AG04450 (cell line): Measurements from ENCODE around the gene CEP72. TPM values are rescaled to one million over a fixed set of nuclear protein-coding genes. Genes with fewer than 3 reads are reported as not detected.
"Not testable (repeated sequence)": the region's sequence is repeated elsewhere in the genome, so short reads cannot be mapped to it uniquely, and the experiment has no call there.

Source experiments
- CTCF ChIA-PET: fragments of 300-600, 350-600 bp; formaldehyde crosslinking; extraction: SDS; loops from one replicate; lab custom pipeline; 2022; ENCODE audit warnings: antibody characterized with exemption, inconsistent platforms; lab: Charles Lee
- POLR2A ChIA-PET: fragments of 350-600 bp; formaldehyde crosslinking; extraction: SDS; loops from one replicate; lab custom pipeline; 2021; ENCODE audit warnings: antibody characterized with exemption, inconsistent platforms; lab: Yijun Ruan, JAX
- DNase-seq: peaks from one replicate; pipeline ENCODE4 v3.0.0-alpha.2; 2011; ENCODE audit warnings: low read depth, low spot score
- H3K27ac ChIP-seq: one replicate; pipeline ENCODE4 v1.5.1; 2012; ENCODE audit warnings: low read depth, low read length, control low read depth
- H3K27me3 ChIP-seq: one replicate; pipeline ENCODE4 v1.6.0; 2012; ENCODE audit warnings: low read length; ENCODE audit not compliant: control insufficient read depth, insufficient read depth
- H3K4me3 ChIP-seq: 2 replicates; pipeline ENCODE4 v1.5.1; 2011; ENCODE audit warnings: mild to moderate bottlenecking, low read depth, low read length, control low read depth
- H3K9me3 ChIP-seq: 2 replicates; pipeline ENCODE4 v1.5.1; 2012; ENCODE audit warnings: low read length; ENCODE audit not compliant: control insufficient read depth, insufficient read depth
- CTCF ChIP-seq: IDR thresholded peaks from 2 replicates; pipeline ENCODE4 v1.5.1; 2011; ENCODE audit warnings: low read depth, low read length, control low read depth, inconsistent platforms
- polyA plus RNA-seq: library from polyadenylated mRNA; depleted of rRNA; stranded (reverse); fragments of >200 nt; gene quantifications from 2 replicates; pipeline ENCODE4 v1.2.3, GENCODE V29; 2011

CEP72 gene
- polyA plus RNA-seq, 1 experiment = 0.66 TPM

GRCh38 chr5:685262-686171 is 73.4 kb downstream of the CEP72 start:
- Histone ChIP-seq H3K9me3 (no peaks in the 10 kb centered on the region; the same call in 1 of the 2 replicates), H3K27me3 (no peaks in the 10 kb centered on the region), H3K27ac (no peak overlapping the region), H3K4me3 (no peak overlapping the region)
- ChIA-PET POLR2A (no interaction called here), CTCF (no interaction called here)
- DNase-seq = no peak
- TF ChIP-seq CTCF = no peak

GRCh38 chr5:686172-686523 is 74.0 kb downstream of the CEP72 start:
- H3K4me3 ChIP-seq, H3K9me3 ChIP-seq, POLR2A ChIA-PET, H3K27me3 ChIP-seq, DNase-seq, CTCF ChIA-PET, H3K27ac ChIP-seq: not testable (repeated sequence)

- H3K4me3 ChIP-seq, DNase-seq, H3K9me3 ChIP-seq, H3K27me3 ChIP-seq, H3K27ac ChIP-seq, CTCF ChIA-PET, POLR2A ChIA-PET: not testable (repeated sequence)
Observed at GRCh38 chr5:686936-687335, 74.8 kb downstream of the CEP72 start.

- POLR2A ChIA-PET, H3K4me3 ChIP-seq, DNase-seq, H3K27ac ChIP-seq, CTCF ChIA-PET, H3K9me3 ChIP-seq, H3K27me3 ChIP-seq: not testable (repeated sequence)
Observed at GRCh38 chr5:688348-689010, 76.3 kb downstream of the CEP72 start.

- H3K9me3 ChIP-seq, DNase-seq, H3K27ac ChIP-seq, H3K4me3 ChIP-seq, CTCF ChIA-PET, H3K27me3 ChIP-seq, POLR2A ChIA-PET: not testable (repeated sequence)
Observed at GRCh38 chr5:690293-690692, 78.2 kb downstream of the CEP72 start.

GRCh38 chr5:691049-691448 is 78.9 kb downstream of the CEP72 start:
- H3K27me3 ChIP-seq, H3K27ac ChIP-seq, POLR2A ChIA-PET, CTCF ChIA-PET, DNase-seq, H3K4me3 ChIP-seq, H3K9me3 ChIP-seq: not testable (repeated sequence)

GRCh38 chr5:691817-692528 is 79.8 kb downstream of the CEP72 start:
- H3K27ac ChIP-seq = no peak overlapping the region
- CTCF ChIA-PET = no interaction called here
- POLR2A ChIA-PET = no interaction called here
- no peak for DNase-seq
- no peaks in the 10 kb centered on the region for H3K9me3 ChIP-seq
- H3K4me3 ChIP-seq = no peak overlapping the region
- peaks cover 5% of the 10 kb centered on the region for H3K27me3 ChIP-seq
- no peak for TF ChIP-seq CTCF

- DNase-seq, H3K27ac ChIP-seq, H3K9me3 ChIP-seq, H3K4me3 ChIP-seq, POLR2A ChIA-PET, CTCF ChIA-PET, H3K27me3 ChIP-seq: not testable (repeated sequence)
Observed at GRCh38 chr5:692529-693041, 80.4 kb downstream of the CEP72 start.

GRCh38 chr5:693271-694041 is 81.3 kb downstream of the CEP72 start, which contains the start of gene TPPP:
TSS of gene TPPP (minus strand) at chr5:693352. CDS start at chr5:678060, 15,292 bp downstream.
- DNase-seq, POLR2A ChIA-PET, H3K27ac ChIP-seq, H3K9me3 ChIP-seq, CTCF ChIA-PET, H3K27me3 ChIP-seq: not testable (repeated sequence)
- peak within 1 kb of the TSS; percentile 27; the same call in 1 of the 2 replicates for H3K4me3 ChIP-seq
